HL-60 (cell line): ENCODE data around the gene DKKL1.

Experiments
- POLR2AphosphoS5 ChIP-seq: IDR thresholded peaks from 2 replicates; pipeline ENCODE4 v1.6.1; 2012; ENCODE audit warnings: low read depth
- SPI1 ChIP-seq: IDR thresholded peaks from 2 replicates; pipeline ENCODE4 v1.6.1; 2012; ENCODE audit warnings: low read depth, mild to moderate bottlenecking, borderline replicate concordance
- TF ChIP-seq, protein P1 (sequence below): IDR thresholded peaks from one replicate; pipeline ENCODE4 v1.5.1; 2011; ENCODE audit warnings: low read length, control low read depth, inconsistent platforms; ENCODE audit not compliant: insufficient read depth

DNA sequence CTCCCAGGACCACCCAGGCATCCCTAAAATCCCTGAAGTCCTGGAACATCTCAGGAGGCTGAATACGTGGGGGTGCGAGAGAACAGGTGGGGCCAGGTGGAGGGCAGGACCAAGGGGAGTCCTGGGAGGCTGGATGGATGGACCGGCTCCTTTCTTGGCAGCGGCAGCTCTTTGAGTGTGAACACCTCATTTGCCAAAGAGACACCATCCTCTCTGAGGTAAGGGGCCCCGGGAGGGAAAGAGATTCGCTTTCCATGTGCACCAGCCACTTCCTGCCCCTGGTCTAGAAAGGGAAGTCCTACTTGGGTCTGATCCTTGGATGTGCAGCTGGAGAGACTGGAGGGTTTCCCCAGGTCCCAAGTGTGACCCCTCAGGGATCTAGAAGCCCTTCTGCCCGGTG, 43.4 kb downstream of the DKKL1 start:
- no peak for TF ChIP-seq POLR2AphosphoS5
- no peak for TF ChIP-seq SPI1
- TF ChIP-seq, protein P1, sequence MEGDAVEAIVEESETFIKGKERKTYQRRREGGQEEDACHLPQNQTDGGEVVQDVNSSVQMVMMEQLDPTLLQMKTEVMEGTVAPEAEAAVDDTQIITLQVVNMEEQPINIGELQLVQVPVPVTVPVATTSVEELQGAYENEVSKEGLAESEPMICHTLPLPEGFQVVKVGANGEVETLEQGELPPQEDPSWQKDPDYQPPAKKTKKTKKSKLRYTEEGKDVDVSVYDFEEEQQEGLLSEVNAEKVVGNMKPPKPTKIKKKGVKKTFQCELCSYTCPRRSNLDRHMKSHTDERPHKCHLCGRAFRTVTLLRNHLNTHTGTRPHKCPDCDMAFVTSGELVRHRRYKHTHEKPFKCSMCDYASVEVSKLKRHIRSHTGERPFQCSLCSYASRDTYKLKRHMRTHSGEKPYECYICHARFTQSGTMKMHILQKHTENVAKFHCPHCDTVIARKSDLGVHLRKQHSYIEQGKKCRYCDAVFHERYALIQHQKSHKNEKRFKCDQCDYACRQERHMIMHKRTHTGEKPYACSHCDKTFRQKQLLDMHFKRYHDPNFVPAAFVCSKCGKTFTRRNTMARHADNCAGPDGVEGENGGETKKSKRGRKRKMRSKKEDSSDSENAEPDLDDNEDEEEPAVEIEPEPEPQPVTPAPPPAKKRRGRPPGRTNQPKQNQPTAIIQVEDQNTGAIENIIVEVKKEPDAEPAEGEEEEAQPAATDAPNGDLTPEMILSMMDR: no peak
